Stimulated activated CD8-positive, alpha-beta memory T cell treated with anti-CD3 and anti-CD28 coated beads, Interleukin-12 subunit alpha, Interleukin-12 subunit beta, amount 100 ng/mL, for 24 hours (primary cell): ENCODE results near the gene AGAP2.

Experiments
- DNase-seq: peaks from one replicate; pipeline ENCODE4 v3.0.0-alpha.2; 2020; ENCODE audit errors: extremely low read depth

The AGAP2 gene

GRCh38 chr12:57753756-57754337, 15.3 kb upstream of the AGAP2 start:
- no peak for DNase-seq

- DNase-seq, result no peak
Observed at GRCh38 chr12:57752668-57753000, 14.1 kb upstream of the AGAP2 start.

- DNase-seq, result peak; percentile 98
Observed at GRCh38 chr12:57751788-57752667, 13.5 kb upstream of the AGAP2 start, which contains the start of gene CDK4. TSS of gene CDK4 (minus strand) at chr12:57752310. CDS start at chr12:57751717, 593 bp downstream.

GRCh38 chr12:57751432-57751787, 12.9 kb upstream of the AGAP2 start:
- no peak for DNase-seq

DNA sequence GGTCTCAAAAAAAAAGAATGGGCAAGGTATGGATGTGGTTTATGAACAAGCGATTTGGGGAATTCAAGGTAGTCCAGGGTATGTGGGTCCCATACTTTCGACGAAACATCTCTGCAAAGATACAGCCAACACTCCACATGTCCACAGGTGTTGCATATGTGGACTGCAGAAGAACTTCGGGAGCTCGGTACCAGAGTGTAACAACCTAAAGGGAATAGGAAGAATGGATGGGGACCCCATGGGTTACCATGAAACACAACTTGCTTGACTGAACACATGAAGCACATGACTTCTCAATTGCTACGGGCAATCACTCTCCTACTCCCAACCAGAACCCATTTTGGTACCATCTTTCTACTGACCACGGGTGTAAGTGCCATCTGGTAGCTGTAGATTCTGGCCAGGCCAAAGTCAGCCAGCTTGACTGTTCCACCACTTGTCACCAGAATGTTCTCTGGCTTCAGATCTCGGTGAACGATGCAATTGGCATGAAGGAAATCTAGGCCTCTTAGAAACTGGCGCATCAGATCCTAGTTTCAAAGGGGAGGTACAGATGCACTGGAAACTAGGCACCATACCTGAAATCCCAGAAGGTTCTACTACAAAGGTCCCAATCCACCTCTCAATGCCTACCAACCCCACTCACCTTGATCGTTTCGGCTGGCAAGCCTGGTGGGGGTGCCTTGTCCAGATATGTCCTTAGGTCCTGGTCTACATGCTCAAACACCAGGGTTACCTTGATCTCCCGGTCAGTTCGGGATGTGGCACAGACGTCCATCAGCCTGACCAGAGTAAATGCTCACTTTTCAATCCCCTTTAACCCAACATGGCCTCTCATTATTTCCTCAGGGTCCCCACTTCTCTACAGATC, 12.3 kb upstream of the AGAP2 start:
- no peak for DNase-seq

DNA sequence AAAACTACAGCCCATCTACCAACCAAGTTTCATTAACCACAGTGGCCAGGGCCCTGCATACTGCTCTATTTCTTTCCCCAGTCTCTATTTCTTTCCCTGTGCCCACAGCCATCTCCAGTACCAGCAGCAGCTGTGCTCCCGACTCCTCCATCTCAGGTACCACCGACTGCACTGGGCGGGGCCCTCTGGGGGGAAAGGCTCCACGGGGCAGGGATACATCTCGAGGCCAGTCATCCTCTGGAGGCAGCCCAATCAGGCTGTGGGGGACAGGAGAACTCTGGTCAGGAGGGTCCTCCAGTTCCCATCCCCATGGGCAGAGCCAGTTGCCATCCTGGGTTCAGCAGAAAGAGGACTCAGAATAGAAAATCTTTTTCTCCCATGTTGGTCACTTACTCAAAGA, 10.5 kb upstream of the AGAP2 start:
- DNase-seq, result no peak

DNA sequence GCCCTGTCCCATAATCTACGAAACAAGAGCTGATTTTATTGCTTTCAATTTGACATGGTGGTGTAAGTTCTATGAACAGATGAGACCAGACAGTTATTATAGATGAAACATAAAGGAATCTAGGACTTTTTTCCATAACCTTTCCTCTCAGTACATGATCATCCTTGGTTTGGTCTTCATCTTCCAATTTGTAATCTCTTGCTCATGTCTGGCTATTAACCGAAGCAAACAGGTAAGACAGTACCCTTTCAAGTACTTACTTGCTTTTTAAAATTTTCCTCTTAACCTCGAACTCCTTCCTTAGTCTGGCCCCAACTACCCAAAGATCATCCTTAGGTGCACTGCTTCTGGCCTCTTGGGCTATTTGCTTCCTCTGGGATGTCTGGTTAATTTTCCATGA, 7.5 kb upstream of the AGAP2 start:
- no peak for DNase-seq

- DNase-seq, result no peak
Observed at GRCh38 chr12:57745485-57745881, 6.9 kb upstream of the AGAP2 start.

DNA sequence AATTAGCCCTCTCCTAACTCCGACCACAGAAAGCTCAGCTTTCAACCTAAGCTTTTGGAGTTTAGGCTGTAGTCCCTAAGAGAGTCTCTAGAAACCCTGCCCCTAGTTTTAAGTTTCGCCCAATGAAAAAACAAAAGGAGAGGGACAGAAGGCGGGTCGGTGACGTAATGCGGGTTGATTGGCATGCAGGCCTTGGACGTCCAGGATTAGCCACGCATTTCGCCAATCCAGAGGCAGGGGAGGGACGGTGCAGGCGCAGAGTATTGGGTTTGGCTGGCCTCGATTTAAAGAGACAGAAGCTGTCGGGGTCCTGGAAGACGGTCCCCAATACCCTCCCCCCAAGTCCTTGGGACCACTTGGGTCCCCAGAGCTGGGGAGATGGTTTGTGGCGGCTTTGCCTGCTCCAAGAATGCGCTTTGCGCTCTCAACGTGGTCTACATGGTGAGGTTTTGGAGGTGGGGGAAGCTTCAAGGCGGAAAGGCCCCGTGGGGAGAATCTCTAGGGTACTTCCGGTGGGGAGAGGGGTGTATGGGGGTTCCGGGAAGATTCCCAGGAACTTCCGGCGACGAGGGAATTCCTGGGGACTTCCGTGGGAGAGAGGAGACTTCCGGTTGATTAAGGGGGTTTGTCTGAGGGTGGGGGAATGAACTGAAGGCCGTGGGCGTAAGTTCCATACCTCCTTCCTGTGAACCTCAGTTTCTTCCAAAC, 6.4 kb upstream of the AGAP2 start, which contains the start of gene TSPAN31:
Gene TSPAN31 (plus strand): TSS at position 263 of the 708 bp plus-strand sequence. CDS start 116 bp downstream, at position 379.
- DNase-seq, result peak; percentile 86

DNA sequence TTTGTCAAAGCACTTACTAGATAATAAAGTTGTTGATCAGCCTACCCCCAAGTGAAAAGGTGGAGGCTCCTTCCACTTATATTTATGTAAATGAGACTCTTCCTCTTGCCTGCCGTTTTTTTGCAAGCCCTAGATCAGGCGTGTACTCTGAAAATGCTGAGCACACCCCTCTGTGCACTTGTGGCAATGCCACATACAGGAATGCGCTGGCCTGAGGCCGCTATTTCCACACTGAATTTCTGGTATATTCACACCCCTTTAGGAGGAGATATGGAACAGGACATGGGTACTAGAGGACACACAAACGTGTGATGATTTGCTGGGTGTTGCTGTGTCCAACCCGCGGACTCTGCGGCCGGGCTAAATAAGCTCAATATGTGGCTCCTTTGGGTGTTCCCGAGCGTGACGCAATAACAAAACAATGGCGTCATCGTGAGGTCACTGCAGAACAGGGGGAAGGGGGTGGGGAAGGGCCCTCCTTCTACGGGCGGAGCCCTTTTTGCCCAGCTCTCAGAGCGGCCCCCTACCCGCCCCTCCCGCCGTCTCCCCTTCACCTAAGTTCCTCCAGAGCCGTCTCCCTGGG, 5.7 kb upstream of the AGAP2 start:
- no peak for DNase-seq

- DNase-seq, result no peak
Observed at GRCh38 chr12:57743769-57744168, 5.2 kb upstream of the AGAP2 start.

- no peak for DNase-seq
Observed at GRCh38 chr12:57741844-57742738, 3.5 kb upstream of the AGAP2 start.

- DNase-seq, result no peak
Observed at GRCh38 chr12:57741413-57741789, 2.9 kb upstream of the AGAP2 start.

- no peak for DNase-seq
Observed at GRCh38 chr12:57740656-57741412, 2.3 kb upstream of the AGAP2 start.

DNA sequence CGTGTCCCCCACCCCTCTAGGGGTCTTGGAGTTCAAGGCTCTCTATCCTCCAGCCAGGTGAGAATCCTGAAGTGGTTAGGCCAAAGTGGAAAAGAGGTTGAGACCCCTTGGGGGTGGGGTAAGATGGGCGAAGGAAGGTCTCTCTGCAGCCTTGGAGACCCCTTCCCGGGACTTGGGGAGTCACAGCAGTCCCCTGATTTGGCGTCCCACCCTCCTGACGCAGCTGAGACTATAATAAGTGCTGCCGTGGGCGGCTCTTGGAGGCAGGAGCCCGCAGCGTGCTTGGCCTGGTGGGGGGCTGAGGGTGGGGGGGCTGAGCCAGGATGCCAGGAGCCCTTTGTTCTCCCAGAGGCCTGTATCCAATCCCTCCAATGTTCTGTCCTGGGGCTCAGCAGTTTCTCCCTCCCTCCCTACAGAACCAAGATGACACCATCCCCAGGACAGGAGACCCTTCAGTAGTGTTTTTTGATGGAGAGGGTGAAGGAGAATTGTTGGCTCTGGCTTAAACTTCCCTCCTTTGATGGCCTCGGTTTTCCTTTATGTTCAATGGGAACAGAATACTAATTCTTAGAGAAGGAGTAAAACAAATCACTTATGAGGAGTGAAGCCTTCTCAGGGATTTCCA, 1.5 kb upstream of the AGAP2 start:
- no peak for DNase-seq

- no peak for DNase-seq
Observed at GRCh38 chr12:57739387-57739786, 845 bp upstream of the AGAP2 start.

DNA sequence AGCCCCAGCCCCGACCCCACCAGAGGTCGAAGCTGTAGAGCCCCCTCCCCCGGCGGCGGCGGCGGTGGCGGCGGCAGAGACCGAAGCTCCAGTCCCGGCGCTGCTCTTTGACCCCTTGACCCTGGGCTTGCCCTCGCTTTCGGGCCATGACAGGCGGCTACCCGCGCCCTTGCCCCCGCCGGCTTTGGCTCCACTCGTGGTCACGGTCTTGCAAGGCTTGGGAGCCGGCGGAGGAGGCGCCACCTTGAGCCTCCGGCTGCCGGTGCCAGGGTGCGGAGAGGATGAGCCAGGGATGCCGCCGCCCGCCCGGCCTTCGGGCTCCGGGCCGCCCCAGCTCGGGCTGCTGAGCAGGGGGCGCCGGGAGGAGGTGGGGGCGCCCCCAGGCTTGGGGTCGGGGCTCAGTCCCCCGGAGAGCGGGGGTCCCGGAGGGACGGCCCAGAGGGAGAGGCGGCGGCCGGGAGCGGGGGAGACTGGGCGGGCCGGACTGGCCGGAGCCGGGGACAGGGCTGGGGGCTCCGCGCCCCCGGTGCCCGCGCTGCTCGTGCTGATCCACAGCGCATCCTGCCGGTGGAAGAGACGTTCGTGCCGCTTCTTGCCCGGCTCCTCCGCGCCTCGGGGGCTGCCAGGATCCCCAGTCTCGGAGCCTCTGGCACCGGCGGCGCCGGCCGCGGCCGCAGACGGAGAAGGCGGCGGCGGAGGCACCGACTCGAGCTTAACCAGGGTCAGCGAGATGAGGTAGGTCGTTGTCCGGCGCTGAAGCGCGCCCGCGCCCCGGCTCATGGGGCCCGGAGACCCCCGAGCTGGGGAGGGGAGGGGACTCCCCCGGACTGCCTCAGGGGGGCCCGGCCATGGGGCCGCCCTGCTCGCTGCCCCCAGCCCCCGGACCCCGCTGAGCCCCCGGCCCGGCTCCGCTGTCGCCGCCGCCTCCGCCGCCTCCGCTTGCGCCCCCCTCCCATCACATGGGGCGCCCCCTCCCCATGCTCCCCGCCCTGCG, 778 bp downstream of the AGAP2 start:
- DNase-seq, result no peak
